ENCODE measurements around the gene CCDC93. TPM values are rescaled to one million over a fixed set of nuclear protein-coding genes. Genes with fewer than 3 reads are reported as not detected.

The CCDC93 gene
- total and polyA plus RNA-seq, 2 donors, result 8.6 to 31.0 TPM

DNA sequence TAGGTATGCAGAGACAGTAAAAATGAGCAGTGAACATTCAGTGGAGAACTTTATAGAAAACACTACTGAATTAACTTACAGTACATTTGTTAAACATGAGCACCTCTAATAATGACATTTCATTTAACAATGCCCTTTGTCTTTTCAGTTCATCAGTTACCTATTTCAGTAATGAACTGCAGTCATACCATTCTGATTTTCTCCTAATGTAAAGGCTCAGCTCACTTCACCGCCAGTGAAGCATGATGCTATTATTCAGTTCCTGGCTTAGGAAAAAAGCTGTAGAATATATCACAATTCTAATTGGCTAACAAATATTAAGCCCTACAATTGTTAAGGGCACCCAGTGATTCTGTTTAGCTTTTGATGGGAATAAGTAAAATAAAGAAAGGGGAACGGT is 37.1 kb upstream of the CCDC93 start:
- WGBS, result 65% methylated on average over 2 of the region's 2 CpGs
- Histone ChIP-seq H3K27ac (ENCODE audit: low read depth) (no peak overlapping the region), H3K4me3 (ENCODE audit: low read depth, low read length) (no peak overlapping the region), H3K36me3 (ENCODE audit: insufficient read depth) (no peaks in the 10 kb centered on the region), H3K4me1 (ENCODE audit: insufficient read depth) (no peaks in the 10 kb centered on the region)
- no peak for DNase-seq (ENCODE audit: extremely low spot score)

DNA sequence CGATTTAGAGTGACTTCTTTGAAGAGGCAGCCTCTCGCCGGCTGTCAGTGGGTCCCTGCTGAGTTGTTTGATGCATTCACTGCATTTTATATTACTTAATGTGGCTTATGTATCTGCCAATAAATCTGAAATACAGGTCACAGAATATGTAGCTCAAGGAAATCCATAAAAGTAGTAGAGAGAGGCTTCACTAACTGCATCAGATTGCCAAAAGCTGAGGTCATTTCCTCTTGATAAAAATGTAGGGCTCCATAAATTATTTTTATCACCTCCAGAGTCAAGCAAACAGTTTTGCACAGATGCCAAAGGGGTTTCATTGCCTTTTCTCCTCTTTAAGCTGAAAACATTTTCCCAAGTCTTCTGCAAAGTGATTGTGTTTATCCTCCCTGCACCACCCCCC is 36.5 kb upstream of the CCDC93 start:
- WGBS, result 13% methylated on average over 3 of the region's 3 CpGs
- Histone ChIP-seq H3K4me3 (ENCODE audit: low read depth, low read length) (no peak overlapping the region), H3K4me1 (ENCODE audit: insufficient read depth) (no peaks in the 10 kb centered on the region), H3K27ac (ENCODE audit: low read depth) (no peak overlapping the region), H3K36me3 (ENCODE audit: insufficient read depth) (no peaks in the 10 kb centered on the region)
- DNase-seq (ENCODE audit: extremely low spot score), result peak; percentile 65

DNA sequence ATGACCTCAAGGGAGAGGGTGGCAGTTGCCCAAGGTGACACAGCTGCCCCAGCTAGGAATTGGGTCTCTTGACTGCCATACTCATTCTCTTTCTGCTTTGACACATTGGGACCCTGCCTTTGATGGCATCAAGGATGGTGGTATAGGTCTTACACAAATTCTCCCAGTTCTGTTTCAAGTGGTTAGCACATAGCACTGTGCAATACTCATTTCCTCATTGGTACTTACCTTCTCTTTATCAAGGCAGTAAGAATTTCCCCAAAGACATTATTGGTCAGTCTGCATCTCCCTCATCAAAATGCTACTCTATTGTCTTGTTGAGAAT is 35.9 kb upstream of the CCDC93 start:
- no peak for DNase-seq (ENCODE audit: extremely low spot score)
- H3K36me3 ChIP-seq (ENCODE audit: insufficient read depth), result no peaks in the 10 kb centered on the region
- H3K4me1 ChIP-seq (ENCODE audit: insufficient read depth), result no peaks in the 10 kb centered on the region
- no peak overlapping the region for H3K4me3 ChIP-seq (ENCODE audit: low read depth, low read length)
- no peak overlapping the region for H3K27ac ChIP-seq (ENCODE audit: low read depth)

DNA sequence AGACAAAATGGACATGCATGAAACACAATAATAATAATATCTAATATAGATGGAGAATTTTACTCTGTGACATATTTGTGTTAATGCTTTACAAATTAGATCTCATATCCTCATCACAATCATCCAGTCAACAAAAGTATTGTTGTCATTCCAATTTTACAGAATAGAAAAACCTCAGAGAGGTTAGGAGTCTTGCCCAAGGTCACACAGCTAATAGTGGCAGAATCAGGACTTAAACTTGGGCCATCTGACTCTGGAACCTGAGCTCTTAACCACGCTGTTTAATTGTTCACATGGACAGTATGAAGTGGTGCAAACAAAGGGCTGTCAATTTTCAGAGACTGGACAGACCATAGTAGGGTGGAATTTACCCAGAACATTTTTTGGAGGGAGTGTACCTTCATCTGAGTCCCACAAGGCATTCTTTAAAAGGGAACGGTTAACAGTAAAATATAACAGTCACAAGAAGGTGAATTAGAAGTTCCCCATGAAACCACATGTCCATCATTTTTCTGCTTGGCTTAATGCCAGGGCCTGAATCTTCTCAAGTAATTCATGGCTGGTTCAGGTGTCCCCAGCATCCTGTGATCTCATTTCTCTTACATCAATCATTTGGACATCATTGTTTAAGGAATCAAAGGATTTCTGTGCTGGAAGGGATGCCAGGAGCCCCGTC is 35.4 kb upstream of the CCDC93 start:
- H3K4me1 ChIP-seq (ENCODE audit: insufficient read depth), result no peaks in the 10 kb centered on the region
- H3K27ac ChIP-seq (ENCODE audit: low read depth), result no peak overlapping the region
- no peaks in the 10 kb centered on the region for H3K36me3 ChIP-seq (ENCODE audit: insufficient read depth)
- no peak overlapping the region for H3K4me3 ChIP-seq (ENCODE audit: low read depth, low read length)
- DNase-seq (ENCODE audit: extremely low spot score), result no peak
- 82% methylated on average over 3 of the region's 3 CpGs for WGBS

DNA sequence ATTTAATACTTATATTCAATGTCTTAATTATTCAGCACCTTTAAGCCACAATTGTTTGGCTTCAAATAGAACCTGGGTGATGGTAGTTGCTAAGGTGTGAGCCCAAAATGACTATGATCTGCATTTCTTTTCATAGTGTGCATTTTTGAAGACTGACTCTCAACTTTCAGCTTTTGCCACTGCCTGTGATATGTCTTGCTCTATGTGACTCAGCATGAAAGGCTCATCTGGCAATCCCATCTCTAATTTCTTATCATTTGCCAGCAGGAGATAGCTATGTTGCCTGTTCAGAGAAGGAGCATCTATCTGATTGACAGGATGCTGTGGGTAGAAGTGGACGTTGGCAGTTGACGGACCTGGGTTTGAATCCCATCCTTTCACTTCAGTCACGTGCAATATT is 34.5 kb upstream of the CCDC93 start:
- no peak for DNase-seq (ENCODE audit: extremely low spot score)
- Histone ChIP-seq H3K36me3 (ENCODE audit: insufficient read depth) (no peaks in the 10 kb centered on the region), H3K4me3 (ENCODE audit: low read depth, low read length) (no peak overlapping the region), H3K27ac (ENCODE audit: low read depth) (no peak overlapping the region), H3K4me1 (ENCODE audit: insufficient read depth) (no peaks in the 10 kb centered on the region)
- WGBS, result 81% methylated on average over 3 of the region's 3 CpGs

DNA sequence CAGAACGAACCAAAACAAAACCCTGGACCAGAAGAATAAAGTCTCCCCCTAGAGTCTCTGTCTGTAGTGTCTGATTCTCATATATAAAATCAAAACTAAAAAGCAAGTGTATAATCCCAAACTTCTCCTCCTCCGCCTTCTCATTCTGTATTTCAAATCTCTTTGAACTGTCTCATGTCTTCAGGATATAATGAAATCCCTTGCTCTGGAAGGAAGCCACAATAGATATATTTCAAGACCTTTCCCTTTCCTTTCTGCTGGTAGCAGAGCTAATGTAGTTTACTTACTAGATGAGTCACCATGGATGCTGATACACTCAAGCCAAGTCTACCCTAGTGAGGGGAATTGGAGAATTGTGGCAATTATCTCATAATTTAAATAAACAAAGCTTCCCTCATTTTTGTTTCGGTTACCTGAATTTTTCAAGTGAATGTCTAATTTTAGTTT is 33.5 kb upstream of the CCDC93 start:
- 22% methylated on average over 3 of the region's 3 CpGs for WGBS
- H3K4me3 ChIP-seq (ENCODE audit: low read depth, low read length), result no peak overlapping the region
- DNase-seq (ENCODE audit: extremely low spot score), result no peak
- no peaks in the 10 kb centered on the region for H3K4me1 ChIP-seq (ENCODE audit: insufficient read depth)
- no peaks in the 10 kb centered on the region for H3K36me3 ChIP-seq (ENCODE audit: insufficient read depth)
- no peak overlapping the region for H3K27ac ChIP-seq (ENCODE audit: low read depth)

DNA sequence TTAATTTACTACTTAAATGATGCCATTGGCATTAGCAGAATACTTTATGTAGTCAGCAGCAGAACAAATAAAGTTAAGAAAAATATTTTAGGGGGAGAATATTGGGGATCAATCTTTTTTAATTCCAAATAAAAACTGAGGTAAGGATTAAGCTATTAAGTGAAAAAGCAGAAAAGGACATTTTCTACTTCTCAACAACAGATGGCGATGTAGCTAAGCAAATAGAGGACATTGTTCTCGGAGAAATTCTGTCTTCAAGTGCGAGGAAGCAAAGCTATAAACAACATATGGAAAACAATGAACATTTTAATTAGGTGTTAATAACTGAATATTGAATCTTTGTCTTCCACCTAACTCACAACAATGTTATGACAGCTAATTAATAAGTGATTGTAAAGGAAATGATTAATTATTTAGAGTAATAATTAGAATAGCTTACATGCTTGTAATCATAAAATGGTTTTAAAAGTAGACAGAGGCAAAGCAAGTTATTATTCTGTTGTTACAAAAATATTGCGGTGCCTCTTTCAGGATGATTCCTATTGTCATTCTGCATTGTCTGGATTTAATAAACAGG is 32.9 kb upstream of the CCDC93 start:
- no peaks in the 10 kb centered on the region for H3K36me3 ChIP-seq (ENCODE audit: insufficient read depth)
- H3K4me1 ChIP-seq (ENCODE audit: insufficient read depth), result no peaks in the 10 kb centered on the region
- no peak overlapping the region for H3K4me3 ChIP-seq (ENCODE audit: low read depth, low read length)
- WGBS, result 10% methylated on average over 4 of the region's 4 CpGs
- DNase-seq (ENCODE audit: extremely low spot score), result no peak
- H3K27ac ChIP-seq (ENCODE audit: low read depth), result no peak overlapping the region

DNA sequence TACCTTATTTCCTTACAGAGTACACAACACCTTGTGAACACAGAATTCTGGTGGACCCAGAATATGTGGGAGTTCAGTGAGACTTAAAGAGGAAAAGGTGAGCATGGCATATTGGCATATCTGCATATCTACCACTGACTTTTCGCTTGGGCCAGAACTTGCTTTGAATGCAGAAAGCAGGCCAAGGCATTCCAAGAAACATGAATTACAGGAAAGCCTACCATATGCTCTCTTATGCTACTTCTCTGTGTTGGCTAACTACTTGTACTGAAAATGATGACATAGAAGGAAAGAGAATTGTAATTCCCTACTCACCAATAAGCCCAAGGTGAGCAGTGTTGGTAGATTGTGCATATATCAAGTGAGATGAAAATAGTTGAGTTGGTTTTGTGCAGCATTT is 31.4 kb upstream of the CCDC93 start:
- no peak for DNase-seq (ENCODE audit: extremely low spot score)
- no peaks in the 10 kb centered on the region for H3K36me3 ChIP-seq (ENCODE audit: insufficient read depth)
- WGBS, result 78% methylated on average over 1 of the region's 1 CpG
- H3K4me1 ChIP-seq (ENCODE audit: insufficient read depth), result no peaks in the 10 kb centered on the region
- H3K4me3 ChIP-seq (ENCODE audit: low read depth, low read length), result no peak overlapping the region
- H3K27ac ChIP-seq (ENCODE audit: low read depth), result no peak overlapping the region

DNA sequence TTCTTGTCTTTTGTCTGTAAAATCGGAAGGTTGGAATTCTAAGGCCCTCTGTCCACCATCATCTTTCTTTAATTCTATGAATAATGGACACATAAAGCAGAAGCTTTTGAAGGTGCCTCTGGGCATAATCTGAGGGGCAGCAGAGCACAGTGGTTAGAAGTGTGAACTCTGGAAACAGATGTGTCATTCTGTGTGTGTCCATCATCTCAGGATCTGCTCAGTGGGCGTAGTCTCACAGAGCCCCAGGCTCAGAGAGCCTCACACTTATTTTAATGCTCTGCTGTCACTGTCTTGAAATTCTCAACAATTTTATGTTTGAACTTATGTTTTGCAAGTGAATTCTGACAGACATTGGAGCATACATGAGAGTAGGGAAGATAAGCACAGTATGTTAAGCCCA is 31.0 kb upstream of the CCDC93 start:
- Histone ChIP-seq H3K4me1 (ENCODE audit: insufficient read depth) (no peaks in the 10 kb centered on the region), H3K27ac (ENCODE audit: low read depth) (no peak overlapping the region), H3K36me3 (ENCODE audit: insufficient read depth) (no peaks in the 10 kb centered on the region), H3K4me3 (ENCODE audit: low read depth, low read length) (no peak overlapping the region)
- 77% methylated on average over 2 of the region's 2 CpGs for WGBS
- no peak for DNase-seq (ENCODE audit: extremely low spot score)

DNA sequence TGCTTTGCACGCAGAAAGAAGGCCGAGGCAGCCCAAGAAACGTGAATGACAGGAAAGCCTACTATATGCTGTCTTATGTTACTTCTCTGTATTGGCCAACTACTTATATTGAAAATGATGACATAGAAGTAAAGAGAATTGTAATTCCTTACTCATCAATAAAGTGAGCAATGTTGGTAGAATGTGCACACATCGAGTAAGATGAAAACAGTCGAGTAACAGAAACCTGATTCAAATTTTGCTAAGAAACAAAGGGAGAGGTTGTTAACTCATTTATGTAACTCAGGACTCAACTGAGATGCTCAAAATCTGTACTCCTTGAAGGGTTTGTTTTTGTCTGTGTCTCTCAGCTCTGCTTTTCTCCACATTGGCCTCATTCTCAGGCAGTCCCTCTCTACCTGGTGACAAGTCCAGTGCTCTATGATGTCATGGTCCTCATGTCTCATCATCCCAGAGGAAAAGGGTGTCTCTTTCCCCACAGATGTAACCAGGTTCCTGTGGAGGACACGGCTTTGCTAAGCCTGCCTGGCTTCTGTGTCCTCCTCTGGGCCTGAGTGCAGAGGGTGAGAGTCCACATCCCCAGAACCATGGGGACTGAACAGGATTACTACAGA is 30.3 kb upstream of the CCDC93 start:
- no peak for DNase-seq (ENCODE audit: extremely low spot score)
- Histone ChIP-seq H3K36me3 (ENCODE audit: insufficient read depth) (no peaks in the 10 kb centered on the region), H3K27ac (ENCODE audit: low read depth) (no peak overlapping the region), H3K4me3 (ENCODE audit: low read depth, low read length) (no peak overlapping the region), H3K4me1 (ENCODE audit: insufficient read depth) (no peaks in the 10 kb centered on the region)
- WGBS, result 80% methylated on average over 6 of the region's 6 CpGs

DNA sequence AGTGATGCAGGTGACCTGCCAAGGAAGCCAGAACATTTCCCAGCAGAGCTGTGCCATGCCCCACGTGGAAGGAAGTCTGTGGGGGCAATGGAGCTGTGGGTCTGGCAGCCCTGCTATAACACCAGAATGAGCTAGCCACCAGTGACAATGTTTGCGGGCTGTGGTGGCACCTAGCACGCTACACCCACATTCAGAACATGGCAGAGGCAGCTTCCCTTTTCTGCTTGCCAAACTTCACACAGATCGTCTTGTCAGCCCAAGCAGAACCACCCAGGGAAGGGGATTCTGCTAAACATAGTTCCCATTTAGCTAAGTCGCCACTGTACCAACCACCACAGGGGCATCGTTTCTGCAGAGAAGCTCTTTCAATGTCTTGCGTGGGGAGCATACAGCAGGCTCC is 27.0 kb upstream of the CCDC93 start:
- Histone ChIP-seq H3K36me3 (ENCODE audit: insufficient read depth) (no peaks in the 10 kb centered on the region), H3K4me3 (ENCODE audit: low read depth, low read length) (no peak overlapping the region), H3K4me1 (ENCODE audit: insufficient read depth) (no peaks in the 10 kb centered on the region), H3K27ac (ENCODE audit: low read depth) (no peak overlapping the region)
- no peak for DNase-seq (ENCODE audit: extremely low spot score)
- 83% methylated on average over 7 of the region's 7 CpGs for WGBS

DNA sequence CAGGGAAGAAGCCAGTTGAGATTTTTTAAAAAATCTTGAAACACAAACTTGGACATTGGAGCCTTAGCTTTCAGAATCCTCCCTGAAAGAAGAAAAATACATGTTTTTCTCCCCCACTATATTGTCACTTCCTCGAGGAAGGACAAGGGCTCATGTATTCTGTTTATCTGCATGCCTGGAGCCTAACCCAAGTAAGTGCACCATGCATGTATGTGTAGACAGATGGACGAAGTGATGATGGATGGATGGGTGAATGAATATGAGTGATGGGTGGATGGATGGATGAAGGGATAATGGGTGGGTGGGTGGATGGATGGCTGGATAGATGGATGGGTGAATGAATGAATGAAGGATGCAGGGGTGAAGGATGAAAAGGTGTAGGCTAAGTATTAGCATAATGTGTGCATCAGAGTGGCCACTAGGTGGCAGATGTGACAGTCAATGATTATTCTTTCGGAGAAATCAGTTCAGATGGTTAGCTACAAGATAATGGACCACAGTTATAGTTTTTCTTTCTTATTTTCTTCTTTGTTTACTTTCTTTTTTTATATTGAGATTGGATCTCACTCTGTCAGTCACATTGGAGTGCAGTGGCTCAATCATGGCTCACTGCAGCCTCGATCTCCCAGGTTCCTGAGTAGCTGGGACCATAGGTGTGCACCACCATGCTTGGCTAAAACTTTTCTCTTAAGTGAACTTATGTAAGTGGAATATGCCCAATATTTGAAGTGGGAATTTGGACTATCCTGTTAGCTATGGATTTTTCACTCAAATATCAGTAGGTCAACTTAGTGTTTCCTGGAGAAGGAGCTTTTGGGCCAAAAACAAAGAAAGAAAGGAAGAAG is 18.5 kb upstream of the CCDC93 start:
- no peak for DNase-seq (ENCODE audit: extremely low spot score)
- Histone ChIP-seq H3K36me3 (ENCODE audit: insufficient read depth) (no peaks in the 10 kb centered on the region), H3K4me1 (ENCODE audit: insufficient read depth) (no peaks in the 10 kb centered on the region), H3K27ac (ENCODE audit: low read depth) (no peak overlapping the region), H3K4me3 (ENCODE audit: low read depth, low read length) (no peak overlapping the region)
- WGBS, result 40% methylated on average over 4 of the region's 4 CpGs

DNA sequence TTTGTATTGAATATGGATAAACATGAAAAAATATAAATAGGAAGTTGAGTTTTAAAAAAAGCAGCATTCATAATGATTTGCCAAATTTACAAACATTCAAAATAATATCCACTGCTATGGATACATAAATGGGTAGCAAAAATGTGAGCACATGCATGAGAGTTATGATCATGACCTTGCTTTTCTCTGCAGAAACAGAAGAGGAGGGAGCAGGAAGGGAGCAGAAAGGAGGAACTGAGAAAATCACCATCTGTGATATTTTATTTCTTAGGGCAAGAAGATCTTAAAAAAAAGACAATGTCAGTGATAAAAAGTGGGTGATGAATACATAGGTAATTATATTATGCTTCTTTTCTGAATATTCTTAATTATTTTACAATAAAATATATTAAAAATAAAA is 17.7 kb upstream of the CCDC93 start:
- Histone ChIP-seq H3K4me3 (ENCODE audit: low read depth, low read length) (no peak overlapping the region), H3K27ac (ENCODE audit: low read depth) (no peak overlapping the region), H3K36me3 (ENCODE audit: insufficient read depth) (no peaks in the 10 kb centered on the region), H3K4me1 (ENCODE audit: insufficient read depth) (no peaks in the 10 kb centered on the region)
- DNase-seq (ENCODE audit: extremely low spot score), result no peak

DNA sequence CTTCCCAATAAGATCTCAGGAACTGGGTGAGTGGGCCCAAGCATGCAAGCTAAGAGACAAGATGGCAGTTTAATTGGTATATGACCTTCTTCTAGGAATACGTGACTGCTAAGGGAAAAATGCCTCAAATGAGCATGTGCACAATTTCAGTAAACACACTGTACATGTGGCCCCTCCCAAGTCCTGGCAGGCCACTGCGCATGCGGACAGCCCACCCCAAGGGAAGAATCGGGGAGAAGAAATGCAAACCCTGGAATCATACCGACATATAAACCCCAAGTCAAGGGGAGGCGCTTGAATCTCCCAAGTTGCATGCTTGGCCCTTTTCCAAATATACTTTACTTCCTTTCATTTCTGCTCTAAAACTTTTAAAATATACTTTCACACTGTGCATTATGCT is 15.2 kb upstream of the CCDC93 start:
- Histone ChIP-seq H3K4me1 (ENCODE audit: insufficient read depth) (no peaks in the 10 kb centered on the region), H3K4me3 (ENCODE audit: low read depth, low read length) (no peak overlapping the region), H3K36me3 (ENCODE audit: insufficient read depth) (no peaks in the 10 kb centered on the region), H3K27ac (ENCODE audit: low read depth) (no peak overlapping the region)
- WGBS, result 77% methylated on average over 6 of the region's 6 CpGs
- no peak for DNase-seq (ENCODE audit: extremely low spot score)

Data from urinary bladder (tissue), 4 donors.